Stimulated activated CD4-positive, alpha-beta T cell treated with anti-CD3 and anti-CD28 coated beads, Interleukin-2, amount 100 ng/mL, for 48 hours (primary cell): ENCODE data around the gene NLGN2.
A peak's percentile ranks its signal among the peaks of the same experiment; 100 is the strongest.
"Not testable (repeated sequence)": the region's sequence is repeated elsewhere in the genome, so short reads cannot be mapped to it uniquely, and the experiment has no call there.

Experiments
- DNase-seq, 2 donors: peaks; one replicate each; pipeline ENCODE4 v3.0.0-alpha.2; 2020

NLGN2 gene

GRCh38 chr17:7407485-7408251, at the start of gene NLGN2:
TSS of gene NLGN2 (plus strand) at chr17:7407845. CDS start at chr17:7408256, 411 bp downstream.
- no peak for DNase-seq

- no peak for DNase-seq
Measured at GRCh38 chr17:7361906-7362305, 45.7 kb upstream of the NLGN2 start.

GRCh38 chr17:7363311-7363710, 44.3 kb upstream of the NLGN2 start:
- no peak for DNase-seq

- not testable (repeated sequence) for DNase-seq
Measured at GRCh38 chr17:7365963-7366362, 41.7 kb upstream of the NLGN2 start.

- no peak for DNase-seq
Measured at GRCh38 chr17:7367083-7367482, 40.6 kb upstream of the NLGN2 start.

GRCh38 chr17:7367918-7368598, 39.6 kb upstream of the NLGN2 start:
- DNase-seq = no peak

GRCh38 chr17:7368599-7368994, 39.0 kb upstream of the NLGN2 start:
- DNase-seq = not testable (repeated sequence)

GRCh38 chr17:7369825-7370224, 37.8 kb upstream of the NLGN2 start:
- no peak for DNase-seq

GRCh38 chr17:7370853-7371252, 36.8 kb upstream of the NLGN2 start:
- no peak for DNase-seq

- no peak for DNase-seq
Measured at GRCh38 chr17:7374353-7374752, 33.3 kb upstream of the NLGN2 start.

- DNase-seq = no peak
Measured at GRCh38 chr17:7379134-7379533, 28.5 kb upstream of the NLGN2 start.

- no peak for DNase-seq
Measured at GRCh38 chr17:7380321-7380720, 27.3 kb upstream of the NLGN2 start.

- no peak for DNase-seq
Measured at GRCh38 chr17:7380855-7381683, 26.6 kb upstream of the NLGN2 start, which contains the start of gene TNK1. TSS of gene TNK1 (plus strand) at chr17:7381089. CDS start at chr17:7382927, 1,838 bp downstream.

- DNase-seq = no peak
Measured at GRCh38 chr17:7382901-7383300, 24.7 kb upstream of the NLGN2 start.

- no peak for DNase-seq
Measured at GRCh38 chr17:7383371-7383741, 24.3 kb upstream of the NLGN2 start.

GRCh38 chr17:7383742-7384488, 23.7 kb upstream of the NLGN2 start:
- DNase-seq = peak; percentile 64 to 74

GRCh38 chr17:7384489-7385081, 23.1 kb upstream of the NLGN2 start:
- no peak for DNase-seq

- no peak for DNase-seq
Measured at GRCh38 chr17:7388856-7389255, 18.8 kb upstream of the NLGN2 start.

GRCh38 chr17:7389924-7390910, 17.4 kb upstream of the NLGN2 start:
- no peak for DNase-seq

- DNase-seq = no peak
Measured at GRCh38 chr17:7391307-7391706, 16.3 kb upstream of the NLGN2 start.
